ENCODE results near the gene APEH.
"Not testable (repeated sequence)": the region's sequence is repeated elsewhere in the genome, so short reads cannot be mapped to it uniquely, and the experiment has no call there.

APEH gene

DNA sequence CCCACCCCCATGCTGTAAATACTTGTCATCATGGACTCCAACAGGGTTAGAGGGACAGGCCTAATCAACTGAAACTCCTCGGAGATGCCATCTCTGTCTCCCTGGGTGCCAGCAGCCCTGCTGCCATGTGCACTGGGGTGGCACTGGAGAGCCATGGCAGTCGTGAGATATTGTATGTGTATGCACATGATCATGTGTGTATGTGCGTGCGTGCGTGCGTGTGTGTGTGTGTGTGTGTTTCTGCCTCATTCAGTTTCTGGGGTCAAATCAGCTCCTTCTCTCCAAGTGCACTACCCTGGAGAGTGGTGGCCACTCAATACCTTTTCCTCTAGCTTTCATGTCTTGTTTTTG lies 3.2 kb upstream of the APEH start:
- no peak for DNase-seq

DNA sequence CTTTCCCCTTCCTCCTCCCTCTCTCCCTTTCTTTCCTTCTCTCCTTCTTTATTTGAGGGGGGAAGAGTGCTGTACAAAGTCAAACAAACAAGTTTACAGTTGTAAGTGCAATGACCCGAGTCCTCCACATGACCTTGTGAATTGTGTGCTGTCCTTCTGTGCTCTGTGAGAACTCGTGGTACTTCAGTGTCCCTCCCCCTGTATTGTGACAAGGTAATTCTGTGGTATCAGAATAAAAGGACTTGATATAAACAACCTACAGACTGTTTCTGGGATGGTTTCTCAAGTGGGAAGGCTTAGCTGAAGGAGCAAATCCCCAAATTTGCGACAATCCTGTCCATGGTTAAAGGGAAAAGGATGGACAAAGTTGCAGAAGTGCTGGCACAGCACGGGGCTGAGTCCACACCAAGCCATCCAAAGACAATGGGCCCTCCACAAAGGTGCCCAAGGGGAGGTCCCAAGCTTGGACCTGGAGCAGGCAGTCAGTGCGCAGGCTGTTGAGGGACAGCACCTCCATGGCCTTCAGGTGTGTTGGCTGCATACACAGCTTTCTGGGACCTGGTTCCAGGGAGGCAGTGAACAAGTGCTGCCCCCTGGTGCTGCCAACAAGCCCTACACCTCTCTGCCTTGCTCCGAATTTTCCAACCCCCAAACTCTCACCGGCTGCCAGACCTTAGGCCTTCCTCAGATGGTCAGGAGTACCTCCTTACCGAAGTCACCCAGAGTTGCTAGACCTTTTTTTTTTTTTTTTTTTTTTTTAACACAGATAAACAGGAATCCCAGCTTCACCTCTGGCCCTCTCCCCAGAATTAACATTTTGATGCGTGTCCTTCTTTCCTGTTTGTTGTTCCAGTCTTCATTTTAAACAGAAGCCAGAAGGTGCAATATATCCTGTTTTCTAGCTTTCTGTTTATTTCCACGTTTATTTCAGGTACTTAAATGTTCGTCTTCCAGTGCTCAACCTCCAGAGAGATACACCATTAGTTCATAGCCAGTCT lies 2.6 kb upstream of the APEH start:
- peak; percentile 78 for DNase-seq

GRCh38 chr3:49673121-49673714 lies 933 bp upstream of the APEH start:
- DNase-seq = no peak

- no peak for DNase-seq
Measured at GRCh38 chr3:49674497-49674983, 389 bp downstream of the APEH start.

GRCh38 chr3:49675912-49676311 lies 1.8 kb downstream of the APEH start:
- no peak for DNase-seq

- no peak for DNase-seq
Measured at GRCh38 chr3:49680493-49681231, 6.5 kb downstream of the APEH start.

DNA sequence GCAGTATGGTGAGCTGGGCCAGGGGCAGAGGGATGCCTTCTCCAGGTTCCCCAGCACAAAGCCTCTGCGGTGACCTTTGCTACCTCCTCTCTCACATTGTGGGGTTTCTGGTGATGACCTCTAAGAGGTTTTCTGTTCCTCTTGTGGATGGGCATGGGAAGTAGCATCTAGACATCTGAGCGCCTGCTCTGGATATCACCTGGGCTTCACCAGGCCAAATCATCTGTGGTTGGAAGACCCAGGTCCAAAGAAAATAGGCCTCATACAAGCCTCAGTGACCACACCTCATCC lies 7.0 kb downstream of the APEH start:
- DNase-seq = no peak

- DNase-seq = no peak
Measured at GRCh38 chr3:49681543-49681942, 7.4 kb downstream of the APEH start.

GRCh38 chr3:49683162-49683561 lies 9.0 kb downstream of the APEH start:
- DNase-seq = no peak

DNA sequence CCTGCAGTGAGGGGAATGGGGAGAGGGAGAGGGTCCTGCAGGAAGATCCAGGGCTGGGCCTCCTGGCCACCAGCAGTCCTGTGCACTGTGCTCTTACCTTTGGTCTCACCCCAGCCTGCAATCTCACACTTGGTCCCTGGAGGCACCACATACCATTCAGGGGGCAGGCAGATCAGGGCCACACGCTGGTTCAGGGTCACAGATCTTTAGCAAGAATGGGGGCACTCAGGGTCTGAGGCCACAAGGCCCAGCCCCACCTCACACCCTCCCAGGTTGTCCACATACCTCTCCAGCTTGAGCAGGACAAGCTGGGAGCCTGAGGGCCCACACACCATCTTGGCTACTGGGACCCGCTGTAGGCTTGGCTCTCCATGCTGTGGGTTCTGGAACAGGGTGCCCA lies 10.3 kb downstream of the APEH start:
- DNase-seq = not testable (repeated sequence)

DNA sequence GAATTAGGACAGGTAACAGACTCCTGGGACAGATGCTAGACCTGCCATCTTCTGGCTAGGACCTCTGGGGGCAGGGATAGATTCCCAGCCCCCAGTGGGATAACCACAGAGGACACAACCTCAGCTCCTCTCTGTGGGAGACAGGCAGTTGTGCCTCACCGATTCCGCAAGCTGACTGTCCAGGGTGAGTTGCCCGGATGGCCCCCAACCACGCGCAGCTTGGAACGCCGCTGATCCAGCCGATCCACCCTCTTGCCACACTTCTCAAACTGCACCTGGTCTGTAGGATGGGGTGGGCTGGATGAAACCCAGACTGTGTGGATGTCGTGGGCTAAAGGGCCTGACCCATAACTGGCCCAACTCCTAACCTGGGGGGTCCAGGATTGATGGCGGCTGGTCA lies 11.0 kb downstream of the APEH start:
- DNase-seq = not testable (repeated sequence)

- DNase-seq = not testable (repeated sequence)
Measured at GRCh38 chr3:49685846-49686245, 11.7 kb downstream of the APEH start.

DNA sequence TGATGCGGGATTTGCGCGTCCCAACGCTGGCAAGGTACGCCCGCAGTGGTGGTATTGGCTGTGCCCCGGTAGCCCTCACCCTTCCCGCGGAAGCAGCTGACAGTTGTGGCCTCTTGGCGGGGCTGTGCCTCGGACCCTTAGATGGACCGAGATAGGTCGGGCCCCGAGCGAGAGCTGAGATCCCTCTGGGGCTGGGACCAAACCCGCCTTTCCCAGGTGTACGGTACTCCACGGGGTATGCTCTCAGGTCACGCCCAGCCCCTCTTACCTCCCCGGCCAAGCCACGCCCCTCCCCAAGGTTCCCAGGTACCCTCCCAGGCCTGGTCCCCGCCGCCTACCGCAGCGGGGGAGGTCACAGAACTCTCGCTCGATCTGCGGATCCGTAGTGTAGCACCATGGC lies 12.2 kb downstream of the APEH start:
- DNase-seq = peak; percentile 41

GRCh38 chr3:49686769-49687423 lies 12.7 kb downstream of the APEH start:
- DNase-seq = peak; percentile 48

DNA sequence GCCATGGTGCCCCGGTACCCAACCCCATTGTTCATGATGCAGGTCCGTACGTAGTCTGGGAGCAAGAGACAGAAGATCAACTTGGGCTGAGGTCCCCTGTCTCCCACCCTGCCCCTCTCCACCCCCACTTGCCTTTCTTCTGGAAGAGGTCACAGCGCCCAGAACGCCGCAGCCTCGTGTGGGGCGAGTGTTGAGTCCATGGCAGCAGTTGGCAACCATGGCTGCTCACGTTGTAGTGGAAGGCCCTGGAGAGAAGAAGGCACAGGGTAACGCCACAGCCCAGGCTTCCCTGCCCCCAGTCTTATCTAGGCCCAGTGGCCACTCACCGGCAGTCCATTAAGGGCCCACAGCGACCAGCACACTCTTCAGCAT lies 13.3 kb downstream of the APEH start:
- DNase-seq = not testable (repeated sequence)

- DNase-seq = not testable (repeated sequence)
Measured at GRCh38 chr3:49688338-49689045, 14.3 kb downstream of the APEH start.

- DNase-seq = peak; percentile 93
Measured at GRCh38 chr3:49689046-49689907, 15.1 kb downstream of the APEH start, which contains the start of the genes MST1 and RNF123. Gene MST1 (minus strand): TSS chr3:49689474. CDS start chr3:49688691, 783 bp downstream. Gene RNF123 (plus strand): TSS chr3:49689557. CDS start chr3:49691166, 1,609 bp downstream.

- not testable (repeated sequence) for DNase-seq
Measured at GRCh38 chr3:49689908-49690624, 15.9 kb downstream of the APEH start.

GRCh38 chr3:49690856-49691255 lies 16.7 kb downstream of the APEH start:
- DNase-seq = not testable (repeated sequence)

DNA sequence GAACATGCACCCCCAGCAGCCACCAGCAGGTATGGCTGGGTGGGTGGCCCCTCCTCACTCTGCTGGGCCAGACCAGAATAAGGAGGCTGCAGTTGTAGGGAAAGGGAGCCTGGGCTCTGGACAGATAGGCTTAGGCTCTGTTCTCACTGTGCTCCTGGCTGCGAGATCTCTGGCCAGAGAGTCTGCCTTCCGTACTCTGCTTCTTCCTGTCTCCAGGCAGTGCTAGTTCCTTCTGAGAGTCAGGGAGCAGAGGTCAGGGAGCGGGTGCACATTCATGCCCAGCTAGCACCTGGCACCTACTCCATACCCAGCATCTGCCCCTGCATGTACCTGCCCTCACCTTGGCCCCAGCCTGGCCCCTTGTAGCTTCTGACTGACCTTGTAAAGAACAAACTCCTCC lies 17.3 kb downstream of the APEH start:
- not testable (repeated sequence) for DNase-seq

Measured in CD4-positive, alpha-beta T cell treated with Interleukin-12 subunit alpha and Interleukin-12 subunit beta, for 1 hour (primary cell).